SIG-M5 (cell line): ENCODE results near the gene TK2.
"Not testable (repeated sequence)": the region's sequence is repeated elsewhere in the genome, so short reads cannot be mapped to it uniquely, and the experiment has no call there.

Experiments
- DNase-seq: peaks from one replicate; lab custom pipeline; 2025; lab: John Stamatoyannopoulos, UW

Gene TK2

GRCh38 chr16:66549284-66550131 is at the start of gene TK2:
TSS of gene TK2 (minus strand) at chr16:66550122. CDS start at chr16:66550061, 61 bp downstream.
- DNase-seq, result no peak

- DNase-seq, result no peak
Observed at GRCh38 chr16:66598111-66598510, 48.2 kb upstream of the TK2 start.

GRCh38 chr16:66596986-66597848 is 47.3 kb upstream of the TK2 start:
- DNase-seq, result no peak

GRCh38 chr16:66596559-66596958 is 46.6 kb upstream of the TK2 start:
- DNase-seq, result not testable (repeated sequence)

- DNase-seq, result no peak
Observed at GRCh38 chr16:66594739-66595138, 44.8 kb upstream of the TK2 start.

GRCh38 chr16:66592814-66593213 is 42.9 kb upstream of the TK2 start:
- DNase-seq, result no peak

- no peak for DNase-seq
Observed at GRCh38 chr16:66592241-66592640, 42.3 kb upstream of the TK2 start.

GRCh38 chr16:66591018-66591417 is 41.1 kb upstream of the TK2 start:
- no peak for DNase-seq

- DNase-seq, result no peak
Observed at GRCh38 chr16:66590322-66590721, 40.4 kb upstream of the TK2 start.

GRCh38 chr16:66588981-66589713 is 39.2 kb upstream of the TK2 start:
- DNase-seq, result no peak

GRCh38 chr16:66587881-66588600 is 38.1 kb upstream of the TK2 start:
- DNase-seq, result no peak

GRCh38 chr16:66585481-66586239 is 35.7 kb upstream of the TK2 start:
- no peak for DNase-seq

- DNase-seq, result no peak
Observed at GRCh38 chr16:66581246-66581952, 31.5 kb upstream of the TK2 start.

- no peak for DNase-seq
Observed at GRCh38 chr16:66580605-66581209, 30.8 kb upstream of the TK2 start.

GRCh38 chr16:66578651-66579531 is 29.0 kb upstream of the TK2 start, which contains the start of gene CMTM2:
TSS of gene CMTM2 (plus strand) at chr16:66579463. CDS start at chr16:66579608, 145 bp downstream.
- DNase-seq, result no peak

- no peak for DNase-seq
Observed at GRCh38 chr16:66576296-66576695, 26.4 kb upstream of the TK2 start.

GRCh38 chr16:66575060-66575459 is 25.1 kb upstream of the TK2 start:
- DNase-seq, result no peak

- no peak for DNase-seq
Observed at GRCh38 chr16:66574531-66574930, 24.6 kb upstream of the TK2 start.

GRCh38 chr16:66574081-66574480 is 24.2 kb upstream of the TK2 start:
- no peak for DNase-seq
